ENCODE measurements around the gene PPM1M.
A peak's percentile ranks its signal among the peaks of the same experiment; 100 is the strongest.

The PPM1M gene

DNA sequence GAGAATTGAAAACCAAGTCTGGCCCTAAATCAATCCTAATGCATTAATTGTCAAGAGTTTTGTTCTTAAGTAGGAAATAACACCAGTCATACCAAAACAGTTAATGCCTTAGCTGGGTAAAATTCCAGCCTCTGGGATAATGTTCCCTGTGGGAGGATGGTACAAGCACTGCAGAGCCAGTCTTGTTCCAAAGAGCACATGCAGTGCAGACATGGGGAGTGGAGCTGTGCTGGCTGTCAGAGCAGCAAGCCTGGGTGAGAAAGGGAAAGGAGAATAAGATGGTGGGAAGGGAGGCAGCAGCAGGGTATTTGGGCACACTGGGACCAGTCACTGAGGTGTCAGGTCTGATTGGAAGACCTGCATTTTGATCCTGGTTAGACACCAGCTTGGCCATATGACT is 35.5 kb upstream of the PPM1M start:
- Mint-ChIP-seq H3K27ac (peak overlapping the region; percentile 9), H3K4me3 (no peak overlapping the region), H3K36me3 (peaks cover 100% of the 10 kb centered on the region), H3K4me1 (peaks cover 12% of the 10 kb centered on the region), H3K9me3 (no peaks in the 10 kb centered on the region)
- no peak for DNase-seq (ENCODE audit: low spot score in 2 of 2)
- ATAC-seq, result no peak

DNA sequence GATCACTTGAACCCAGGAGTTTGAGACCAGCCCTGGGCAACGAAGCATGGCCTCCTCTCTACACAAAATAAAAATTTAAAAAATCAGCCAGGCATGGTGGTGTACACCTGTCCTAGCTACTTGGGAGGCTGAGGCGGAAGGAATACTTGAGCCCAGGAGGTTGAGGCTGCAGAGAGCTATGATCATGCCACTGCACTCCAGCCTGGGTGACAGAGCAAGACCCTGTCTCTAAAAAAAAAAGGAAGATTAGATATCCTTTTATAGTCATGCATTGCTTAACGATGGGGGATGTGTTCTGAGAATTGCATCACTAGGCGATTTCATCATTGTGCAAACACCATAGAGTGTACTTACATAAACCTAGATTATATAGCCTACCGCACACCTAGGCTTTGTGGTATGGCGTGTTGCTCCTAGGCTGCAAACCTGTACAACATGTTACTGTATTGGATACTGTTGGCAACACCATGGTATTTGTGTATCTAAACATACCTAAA is 35.0 kb upstream of the PPM1M start:
- ATAC-seq, result no peak
- Mint-ChIP-seq H3K4me1 (peaks cover 12% of the 10 kb centered on the region), H3K9me3 (no peaks in the 10 kb centered on the region), H3K4me3 (no peak overlapping the region), H3K27ac (peak overlapping the region; percentile 9), H3K36me3 (peaks cover 100% of the 10 kb centered on the region)
- DNase-seq (ENCODE audit: low spot score in 2 of 2), result no peak

GRCh38 chr3:52211268-52211891 is 34.2 kb upstream of the PPM1M start:
- H3K4me3 Mint-ChIP-seq, result no peak overlapping the region
- ATAC-seq (no peak), DNase-seq (ENCODE audit: low spot score in 2 of 2) (no peak)
- peaks cover 15% of the 10 kb centered on the region for H3K4me1 Mint-ChIP-seq
- no peaks in the 10 kb centered on the region for H3K9me3 Mint-ChIP-seq
- peaks cover 96% of the 10 kb centered on the region for H3K36me3 Mint-ChIP-seq
- no peak overlapping the region for H3K27ac Mint-ChIP-seq

GRCh38 chr3:52213005-52213404 is 32.6 kb upstream of the PPM1M start:
- Mint-ChIP-seq H3K27ac (peak overlapping the region; percentile 79), H3K36me3 (peaks cover 86% of the 10 kb centered on the region), H3K4me1 (peaks cover 31% of the 10 kb centered on the region), H3K4me3 (no peak overlapping the region), H3K9me3 (no peaks in the 10 kb centered on the region)
- ATAC-seq (no peak), DNase-seq (ENCODE audit: low spot score in 2 of 2) (no peak)

DNA sequence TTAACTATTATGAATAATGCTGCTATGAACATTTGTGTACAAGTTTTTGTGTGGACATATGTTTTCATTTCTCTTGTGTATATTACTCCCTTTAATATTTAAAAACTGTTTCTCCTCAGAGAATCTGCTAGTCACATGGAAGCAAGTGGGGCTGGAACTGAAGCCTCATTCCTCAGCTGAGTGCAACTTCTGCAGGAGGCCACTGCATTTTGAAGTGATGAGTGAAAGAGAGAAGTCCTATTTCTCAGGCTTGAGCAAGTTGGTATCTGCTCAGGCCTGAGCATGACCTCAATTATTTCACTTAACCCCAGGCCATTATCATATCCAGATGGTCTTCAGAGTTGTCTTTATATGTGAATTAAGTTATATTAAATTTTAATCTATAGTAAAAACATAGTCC is 31.7 kb upstream of the PPM1M start:
- ATAC-seq, result no peak
- no peak for DNase-seq (ENCODE audit: low spot score in 2 of 2)
- peak overlapping the region; percentile 55 for H3K27ac Mint-ChIP-seq
- no peak overlapping the region for H3K4me3 Mint-ChIP-seq
- peaks cover 40% of the 10 kb centered on the region for H3K4me1 Mint-ChIP-seq
- H3K9me3 Mint-ChIP-seq, result no peaks in the 10 kb centered on the region
- H3K36me3 Mint-ChIP-seq, result peaks cover 77% of the 10 kb centered on the region

DNA sequence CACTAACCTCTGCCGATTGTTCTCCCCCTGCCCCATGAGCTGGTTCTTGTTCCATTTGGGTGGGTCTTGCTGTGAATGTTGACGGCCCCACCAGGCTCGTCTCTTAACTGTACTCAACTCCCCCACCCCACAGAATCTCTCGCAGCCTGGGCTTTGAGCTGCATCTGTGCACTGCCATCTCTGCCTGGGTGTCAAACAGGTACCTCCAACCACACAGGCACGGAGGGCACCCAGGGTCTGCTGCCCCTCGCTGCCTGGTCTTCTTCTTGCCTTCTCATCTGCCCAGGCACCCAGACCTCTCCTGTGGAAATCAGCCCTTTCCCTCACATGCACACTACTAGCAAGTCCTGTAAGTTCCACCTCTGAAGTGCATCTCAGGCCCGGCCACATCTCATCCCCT is 30.2 kb upstream of the PPM1M start:
- no peak for DNase-seq (ENCODE audit: low spot score in 2 of 2)
- peaks cover 52% of the 10 kb centered on the region for H3K4me1 Mint-ChIP-seq
- peak overlapping the region; percentile 55 for H3K27ac Mint-ChIP-seq
- no peaks in the 10 kb centered on the region for H3K9me3 Mint-ChIP-seq
- H3K4me3 Mint-ChIP-seq, result no peak overlapping the region
- no peak for ATAC-seq
- H3K36me3 Mint-ChIP-seq, result peaks cover 62% of the 10 kb centered on the region

GRCh38 chr3:52216585-52217408 is 28.8 kb upstream of the PPM1M start:
- DNase-seq (ENCODE audit: low spot score in 2 of 2), result no peak
- H3K27ac Mint-ChIP-seq, result peak overlapping the region; percentile 93
- H3K9me3 Mint-ChIP-seq, result no peaks in the 10 kb centered on the region
- peaks cover 64% of the 10 kb centered on the region for H3K4me1 Mint-ChIP-seq
- H3K36me3 Mint-ChIP-seq, result peaks cover 48% of the 10 kb centered on the region
- H3K4me3 Mint-ChIP-seq, result peak overlapping the region; percentile 72
- ATAC-seq, result peak; percentile 64

DNA sequence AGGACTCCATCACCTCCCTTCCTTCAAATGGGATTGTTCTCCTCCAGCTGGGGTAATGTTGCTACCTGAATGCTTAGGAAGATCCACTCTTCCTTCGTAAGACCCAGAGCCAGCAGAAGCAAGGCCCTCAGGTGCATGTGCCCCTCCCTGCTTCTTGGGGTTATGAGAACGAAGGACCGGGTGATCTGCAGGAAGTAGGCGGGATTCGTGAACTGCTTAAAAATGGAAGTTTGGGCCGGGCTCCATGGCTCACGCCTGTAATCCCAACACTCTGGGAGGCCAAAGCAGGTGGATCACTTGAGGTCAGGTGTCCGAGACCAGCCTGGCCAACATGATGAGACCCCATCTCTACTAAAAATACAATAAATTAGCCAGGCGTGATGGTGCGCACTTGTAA is 28.2 kb upstream of the PPM1M start:
- Mint-ChIP-seq H3K36me3 (peaks cover 42% of the 10 kb centered on the region), H3K4me3 (peak overlapping the region; percentile 72), H3K4me1 (peaks cover 70% of the 10 kb centered on the region), H3K27ac (peak overlapping the region; percentile 93), H3K9me3 (no peaks in the 10 kb centered on the region)
- ATAC-seq (no peak), DNase-seq (ENCODE audit: low spot score in 2 of 2) (no peak)

DNA sequence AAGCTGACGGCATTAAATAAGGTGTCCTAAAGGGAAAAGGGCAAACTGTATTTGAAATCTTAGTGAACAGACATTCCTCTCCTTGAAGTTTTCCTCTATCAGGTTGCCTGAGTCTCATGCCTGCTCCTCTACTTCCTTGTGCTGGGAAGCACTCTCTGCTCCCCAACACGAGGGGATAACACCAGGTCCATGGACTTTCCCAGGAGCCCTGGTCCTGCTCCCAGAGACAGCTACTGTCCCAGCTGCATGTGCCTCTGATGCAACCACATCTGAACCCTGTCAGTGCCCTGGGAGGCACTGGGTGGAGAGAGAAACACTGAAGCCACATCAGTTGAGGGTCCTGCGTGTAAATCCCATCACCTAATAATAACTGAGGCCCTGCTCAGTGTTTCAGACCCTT is 27.5 kb upstream of the PPM1M start:
- Mint-ChIP-seq H3K9me3 (no peaks in the 10 kb centered on the region), H3K4me3 (peak overlapping the region; percentile 72), H3K36me3 (peaks cover 36% of the 10 kb centered on the region), H3K27ac (peak overlapping the region; percentile 93), H3K4me1 (peaks cover 76% of the 10 kb centered on the region)
- DNase-seq (ENCODE audit: low spot score in 2 of 2) (no peak), ATAC-seq (no peak)

- peak; percentile 66 for ATAC-seq
- Mint-ChIP-seq H3K4me3 (peak overlapping the region; percentile 72), H3K36me3 (peaks cover 31% of the 10 kb centered on the region), H3K27ac (peak overlapping the region; percentile 93), H3K4me1 (peaks cover 80% of the 10 kb centered on the region), H3K9me3 (no peaks in the 10 kb centered on the region)
- DNase-seq (ENCODE audit: low spot score in 2 of 2), result no peak
These were observed 27.1 kb upstream of the PPM1M start for GRCh38 chr3:52218454-52218853.

GRCh38 chr3:52218937-52219650 is 26.5 kb upstream of the PPM1M start:
- peaks cover 87% of the 10 kb centered on the region for H3K4me1 Mint-ChIP-seq
- H3K36me3 Mint-ChIP-seq, result peaks cover 25% of the 10 kb centered on the region
- ATAC-seq, result no peak
- DNase-seq (ENCODE audit: low spot score in 2 of 2), result no peak
- peak overlapping the region; percentile 93 for H3K27ac Mint-ChIP-seq
- no peaks in the 10 kb centered on the region for H3K9me3 Mint-ChIP-seq
- H3K4me3 Mint-ChIP-seq, result peak overlapping the region; percentile 72

DNA sequence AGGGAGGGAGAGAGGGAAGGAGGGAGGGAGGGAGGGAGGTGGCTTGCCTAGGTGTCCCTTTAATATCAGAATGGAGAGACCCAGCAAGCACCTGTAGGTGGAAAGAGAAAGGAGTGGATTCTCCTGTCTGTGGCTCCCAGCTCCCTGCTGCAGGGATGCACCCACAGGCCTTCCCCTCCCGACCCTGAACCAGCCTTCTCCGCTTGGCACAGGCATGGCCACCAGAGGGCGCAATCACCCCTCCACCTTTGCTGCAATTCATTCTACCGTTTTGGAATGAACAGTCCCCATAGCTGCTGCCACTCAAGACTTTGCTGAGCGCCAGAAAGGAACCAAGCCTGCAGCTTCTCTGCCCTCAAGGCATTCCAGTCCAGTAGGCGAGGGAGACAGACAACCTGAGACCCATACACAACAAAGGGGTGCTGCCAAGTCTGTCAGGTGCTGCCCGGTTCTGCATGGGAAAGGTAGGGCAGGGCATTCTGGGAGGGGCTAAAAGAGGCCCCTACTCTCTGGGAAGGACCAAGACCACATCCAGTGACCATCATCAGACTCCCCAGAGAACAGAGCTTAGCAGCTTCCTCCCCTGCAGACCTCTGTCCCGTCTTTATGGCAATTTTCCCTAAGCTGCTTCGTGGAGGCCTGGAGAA is 25.1 kb upstream of the PPM1M start:
- Mint-ChIP-seq H3K9me3 (no peaks in the 10 kb centered on the region), H3K4me3 (peak overlapping the region; percentile 50), H3K27ac (peak overlapping the region; percentile 93), H3K36me3 (peaks cover 11% of the 10 kb centered on the region), H3K4me1 (peaks cover 87% of the 10 kb centered on the region)
- DNase-seq (ENCODE audit: low spot score in 2 of 2) (peak; percentile 92 to 95), ATAC-seq (peak; percentile 81)

DNA sequence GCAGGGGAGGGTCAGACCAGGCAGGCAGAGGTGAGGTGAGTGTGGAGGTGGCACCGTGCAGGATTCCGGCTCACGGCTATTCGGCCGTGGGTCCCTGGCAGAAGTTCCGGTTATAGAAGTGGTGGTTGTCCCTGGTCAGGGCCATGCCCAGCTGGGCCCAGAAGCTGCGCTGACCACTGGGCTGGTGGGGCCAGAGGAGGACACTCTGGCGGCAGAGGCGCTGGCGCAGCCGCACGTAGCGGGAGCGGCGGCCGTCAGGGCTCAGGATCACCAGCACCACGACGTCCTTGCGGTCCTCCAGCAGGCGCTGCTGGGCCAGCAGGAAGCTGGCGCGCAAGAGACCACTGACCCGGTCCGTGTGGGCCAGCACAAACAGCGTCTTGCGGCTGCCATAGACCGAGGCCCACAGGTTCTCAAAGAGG is 24.4 kb upstream of the PPM1M start:
- H3K27ac Mint-ChIP-seq, result no peak overlapping the region
- ATAC-seq (no peak), DNase-seq (ENCODE audit: low spot score in 2 of 2) (no peak)
- H3K36me3 Mint-ChIP-seq, result peaks cover 8% of the 10 kb centered on the region
- H3K4me3 Mint-ChIP-seq, result peak overlapping the region; percentile 77
- peaks cover 91% of the 10 kb centered on the region for H3K4me1 Mint-ChIP-seq
- H3K9me3 Mint-ChIP-seq, result no peaks in the 10 kb centered on the region

DNA sequence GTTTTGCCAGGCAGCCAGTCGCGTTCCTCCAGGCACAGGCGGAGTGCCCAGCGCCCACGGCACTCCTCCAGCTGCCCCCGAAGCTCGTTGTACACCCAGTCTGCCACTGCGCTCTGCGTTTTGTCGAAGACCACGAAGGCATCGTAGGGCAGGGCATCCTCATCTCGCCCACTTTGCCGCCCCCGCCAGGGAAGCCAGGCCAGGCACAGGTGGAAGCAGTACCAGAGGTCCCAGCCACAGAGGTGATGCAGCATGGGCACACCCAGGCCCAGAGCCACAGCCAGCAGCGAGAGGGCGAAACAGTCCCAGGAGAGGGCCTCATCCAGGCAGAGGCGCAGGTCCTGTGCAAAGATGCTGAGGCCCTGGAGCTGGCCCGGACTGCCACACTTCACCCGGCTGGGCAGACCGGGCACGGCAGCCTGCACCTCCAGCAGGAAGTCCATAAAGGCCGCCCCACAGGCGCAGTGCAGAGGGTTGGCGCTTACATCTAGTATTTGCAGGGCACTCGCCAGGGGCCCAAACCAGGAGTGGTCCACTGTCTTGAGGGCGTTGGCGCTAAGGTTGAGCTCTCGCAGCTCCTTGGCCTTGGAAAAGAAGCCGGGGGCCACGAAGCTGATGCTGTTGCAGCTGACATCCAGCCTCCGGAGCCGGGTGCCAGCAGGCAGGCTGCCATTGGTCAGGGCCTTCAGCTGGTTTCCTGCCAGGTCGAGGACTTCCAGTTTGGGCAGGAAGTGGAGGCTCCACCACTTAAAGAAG is 23.8 kb upstream of the PPM1M start:
- Mint-ChIP-seq H3K36me3 (peaks cover 3% of the 10 kb centered on the region), H3K9me3 (no peaks in the 10 kb centered on the region), H3K4me1 (peaks cover 92% of the 10 kb centered on the region), H3K27ac (peak overlapping the region; percentile 87), H3K4me3 (peak overlapping the region; percentile 77)
- DNase-seq (ENCODE audit: low spot score in 2 of 2), result no peak
- ATAC-seq, result peak; percentile 48
